OCI-M2 (cell line): Measurements from ENCODE around the gene SUDS3.

Source experiments
- DNase-seq: peaks from one replicate; lab custom pipeline; 2025; ENCODE audit not compliant: unreplicated experiment; lab: John Stamatoyannopoulos, UW

Gene SUDS3

GRCh38 chr12:118446247-118446646, 69.9 kb downstream of the SUDS3 start:
- no peak for DNase-seq

- DNase-seq = no peak
Observed at GRCh38 chr12:118447181-118447580, 70.8 kb downstream of the SUDS3 start.

GRCh38 chr12:118448341-118448740, 72.0 kb downstream of the SUDS3 start:
- no peak for DNase-seq

GRCh38 chr12:118455327-118455726, 79.0 kb downstream of the SUDS3 start:
- no peak for DNase-seq

- no peak for DNase-seq
Observed at GRCh38 chr12:118456741-118457140, 80.4 kb downstream of the SUDS3 start.

- no peak for DNase-seq
Observed at GRCh38 chr12:118459110-118459509, 82.8 kb downstream of the SUDS3 start.

- no peak for DNase-seq
Observed at GRCh38 chr12:118463677-118464076, 87.3 kb downstream of the SUDS3 start.

- no peak for DNase-seq
Observed at GRCh38 chr12:118465706-118466105, 89.4 kb downstream of the SUDS3 start.
